Measurements from ENCODE around the gene ATMIN. TPM values are rescaled to one million over a fixed set of nuclear protein-coding genes. Genes with fewer than 3 reads are reported as not detected.

The ATMIN gene, protein sequence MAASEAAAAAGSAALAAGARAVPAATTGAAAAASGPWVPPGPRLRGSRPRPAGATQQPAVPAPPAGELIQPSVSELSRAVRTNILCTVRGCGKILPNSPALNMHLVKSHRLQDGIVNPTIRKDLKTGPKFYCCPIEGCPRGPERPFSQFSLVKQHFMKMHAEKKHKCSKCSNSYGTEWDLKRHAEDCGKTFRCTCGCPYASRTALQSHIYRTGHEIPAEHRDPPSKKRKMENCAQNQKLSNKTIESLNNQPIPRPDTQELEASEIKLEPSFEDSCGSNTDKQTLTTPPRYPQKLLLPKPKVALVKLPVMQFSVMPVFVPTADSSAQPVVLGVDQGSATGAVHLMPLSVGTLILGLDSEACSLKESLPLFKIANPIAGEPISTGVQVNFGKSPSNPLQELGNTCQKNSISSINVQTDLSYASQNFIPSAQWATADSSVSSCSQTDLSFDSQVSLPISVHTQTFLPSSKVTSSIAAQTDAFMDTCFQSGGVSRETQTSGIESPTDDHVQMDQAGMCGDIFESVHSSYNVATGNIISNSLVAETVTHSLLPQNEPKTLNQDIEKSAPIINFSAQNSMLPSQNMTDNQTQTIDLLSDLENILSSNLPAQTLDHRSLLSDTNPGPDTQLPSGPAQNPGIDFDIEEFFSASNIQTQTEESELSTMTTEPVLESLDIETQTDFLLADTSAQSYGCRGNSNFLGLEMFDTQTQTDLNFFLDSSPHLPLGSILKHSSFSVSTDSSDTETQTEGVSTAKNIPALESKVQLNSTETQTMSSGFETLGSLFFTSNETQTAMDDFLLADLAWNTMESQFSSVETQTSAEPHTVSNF
- total RNA-seq, result 10 to 100 TPM; 20.3 to 31.2 TPM

DNA sequence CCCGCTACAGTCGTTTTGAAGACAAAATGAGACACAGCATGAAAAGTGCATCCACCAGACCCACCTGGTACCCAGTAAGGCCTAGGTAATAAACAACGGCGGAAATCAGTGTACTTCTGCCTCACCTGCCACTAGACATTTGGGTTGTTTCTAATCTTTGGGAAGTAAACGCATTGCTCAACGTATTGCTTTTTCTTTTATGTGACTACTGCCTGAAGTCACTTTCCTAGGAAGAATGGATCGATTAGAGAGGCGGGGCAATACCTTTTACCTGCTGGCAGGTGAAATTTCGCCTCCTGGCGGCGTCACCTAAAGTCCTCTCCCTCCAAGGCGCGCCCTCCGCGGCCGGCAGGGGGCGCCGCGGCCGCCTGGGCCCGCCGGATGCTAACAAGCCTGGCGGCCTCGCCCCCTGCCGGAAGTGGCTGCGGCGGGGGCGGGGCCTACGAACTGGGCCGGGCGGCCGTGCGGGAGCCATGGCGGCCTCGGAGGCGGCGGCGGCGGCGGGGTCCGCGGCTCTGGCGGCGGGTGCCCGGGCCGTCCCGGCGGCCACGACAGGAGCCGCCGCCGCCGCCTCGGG lies at the start of gene ATMIN:
TSS of gene ATMIN (plus strand) at position 445 of the 577 bp plus-strand sequence. CDS start at position 474, 29 bp downstream.
- Mint-ChIP-seq H3K9me3 (ENCODE audit: low read depth) (no peaks in the 10 kb centered on the region), H3K4me1 (peaks cover 30% of the 10 kb centered on the region), H3K27ac (peak within 1 kb of the TSS; percentile 48), H3K36me3 (ENCODE audit: low read depth) (peaks cover 21% of the 10 kb centered on the region), H3K27me3 (no peaks in the 10 kb centered on the region), H3K4me3 (peak within 1 kb of the TSS; percentile 80)
- DNase-seq (peak; percentile 93), ATAC-seq (peak; percentile 91)
- ChIA-PET CTCF (interaction anchor here (0.6 to 4.0 kb wide), 18 partner anchors 10 to 840 kb away, joined by 3 to 51 read pairs (median 4); partner anchors contain the start of genes C16orf46, CENPN and CMC2), POLR2A (interaction anchor here (0.9 to 1.8 kb wide), 3 partner anchors 29 to 41 kb away, joined by 3 to 10 read pairs (median 9); partner anchors contain the start of genes C16orf46, CENPN and CMC2)
- intact Hi-C loops (cut with DNase I, micrococcal nuclease), result loop anchor here (1.0 to 5.0 kb wide), 6 partner anchors 28 to 712 kb away; partner anchors contain the start of genes CENPN (in 2 of the 2) and GCSH (in 2 of the 2)

DNA sequence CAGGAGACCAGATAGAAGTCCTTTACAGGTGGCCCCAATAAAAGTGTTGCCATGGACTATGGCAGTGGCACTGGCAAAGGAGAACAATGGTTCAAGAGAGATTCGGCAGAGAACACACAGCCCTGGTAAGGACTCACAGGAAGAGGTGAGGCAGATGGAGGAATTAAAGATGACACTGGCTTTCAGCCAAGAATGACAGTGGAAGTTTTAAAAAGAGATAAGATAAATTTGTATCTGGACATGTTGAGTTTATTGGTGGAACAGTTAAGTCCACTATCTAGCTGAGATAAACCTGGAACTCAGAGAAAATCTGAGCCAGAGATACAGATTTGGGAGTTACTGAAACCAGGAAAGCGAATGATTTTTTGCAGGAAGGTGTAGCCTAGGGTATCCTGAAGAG lies 49.1 kb upstream of the ATMIN start:
- Mint-ChIP-seq H3K4me3 (no peak overlapping the region), H3K36me3 (ENCODE audit: low read depth) (peaks cover 27% of the 10 kb centered on the region), H3K4me1 (peaks cover 31% of the 10 kb centered on the region), H3K27me3 (no peaks in the 10 kb centered on the region), H3K27ac (no peak overlapping the region), H3K9me3 (ENCODE audit: low read depth) (no peaks in the 10 kb centered on the region)
- CTCF ChIA-PET, result interaction anchor here (0.7 kb wide), 1 partner anchor 18 kb away, joined by 4 read pairs; no protein-coding TSS in a partner anchor
- ATAC-seq, result no peak
- DNase-seq, result no peak
- intact Hi-C loops (cut with DNase I, micrococcal nuclease), result no loop called here
- POLR2A ChIA-PET, result no interaction called here

DNA sequence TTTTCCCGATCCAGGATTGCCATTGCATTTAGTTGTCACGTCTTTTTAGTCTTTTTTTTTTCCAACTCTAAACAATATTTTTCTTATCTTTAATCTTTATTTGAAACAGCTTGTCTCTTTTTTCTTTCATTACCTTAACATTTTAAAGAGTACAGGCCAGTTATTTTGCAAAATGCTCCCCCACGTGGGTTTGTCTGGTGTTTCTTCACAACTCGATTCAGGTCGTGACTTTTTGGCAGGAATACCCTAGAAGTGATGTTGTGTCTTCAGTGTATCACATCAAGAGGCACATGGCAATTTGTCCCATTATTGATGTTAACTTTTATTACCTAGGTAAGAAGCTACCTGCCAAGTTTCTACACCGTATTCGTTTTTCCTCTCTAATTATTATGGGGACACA lies 46.9 kb upstream of the ATMIN start:
- Mint-ChIP-seq H3K9me3 (ENCODE audit: low read depth) (no peaks in the 10 kb centered on the region), H3K4me3 (no peak overlapping the region), H3K36me3 (ENCODE audit: low read depth) (peaks cover 33% of the 10 kb centered on the region), H3K4me1 (peaks cover 37% of the 10 kb centered on the region), H3K27ac (no peak overlapping the region), H3K27me3 (no peaks in the 10 kb centered on the region)
- no peak for ATAC-seq
- DNase-seq, result no peak
- ChIA-PET CTCF (interaction anchor here (0.8 to 1.4 kb wide), 3 partner anchors 14 to 462 kb away, joined by 3 read pairs; no protein-coding TSS in a partner anchor), POLR2A (interaction anchor here (0.7 kb wide), 1 partner anchor 15 kb away, joined by 4 read pairs; no protein-coding TSS in a partner anchor)
- intact Hi-C loops (cut with DNase I, micrococcal nuclease), result no loop called here

DNA sequence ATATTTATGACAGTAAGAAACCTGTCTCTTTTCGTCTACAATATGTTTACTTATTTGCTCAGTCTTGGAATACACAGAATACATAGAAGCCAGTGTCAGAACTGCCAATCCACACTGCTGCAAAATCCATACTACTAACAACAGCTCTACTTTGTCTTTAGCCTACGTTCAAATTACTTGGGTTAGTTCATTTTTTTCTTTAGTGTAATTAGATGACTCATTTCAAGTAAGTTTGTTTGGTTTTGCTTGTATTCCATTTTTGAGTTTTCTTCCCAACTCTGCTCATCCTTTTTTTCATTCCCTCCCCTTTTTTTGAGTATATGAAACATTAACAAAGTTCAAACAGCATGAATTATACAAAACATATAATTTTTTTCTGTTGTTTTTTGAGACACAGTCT lies 45.8 kb upstream of the ATMIN start:
- H3K4me3 Mint-ChIP-seq, result no peak overlapping the region
- no peak overlapping the region for H3K27ac Mint-ChIP-seq
- peaks cover 48% of the 10 kb centered on the region for H3K4me1 Mint-ChIP-seq
- DNase-seq (no peak), ATAC-seq (no peak)
- ChIA-PET POLR2A (no interaction called here), CTCF (interaction anchor here (0.7 to 1.4 kb wide), 4 partner anchors 15 to 463 kb away, joined by 3 to 4 read pairs (median 4); partner anchors contain the start of gene BCO1)
- H3K9me3 Mint-ChIP-seq (ENCODE audit: low read depth), result no peaks in the 10 kb centered on the region
- no peaks in the 10 kb centered on the region for H3K27me3 Mint-ChIP-seq
- intact Hi-C loops (cut with DNase I, micrococcal nuclease), result no loop called here
- peaks cover 39% of the 10 kb centered on the region for H3K36me3 Mint-ChIP-seq (ENCODE audit: low read depth)

DNA sequence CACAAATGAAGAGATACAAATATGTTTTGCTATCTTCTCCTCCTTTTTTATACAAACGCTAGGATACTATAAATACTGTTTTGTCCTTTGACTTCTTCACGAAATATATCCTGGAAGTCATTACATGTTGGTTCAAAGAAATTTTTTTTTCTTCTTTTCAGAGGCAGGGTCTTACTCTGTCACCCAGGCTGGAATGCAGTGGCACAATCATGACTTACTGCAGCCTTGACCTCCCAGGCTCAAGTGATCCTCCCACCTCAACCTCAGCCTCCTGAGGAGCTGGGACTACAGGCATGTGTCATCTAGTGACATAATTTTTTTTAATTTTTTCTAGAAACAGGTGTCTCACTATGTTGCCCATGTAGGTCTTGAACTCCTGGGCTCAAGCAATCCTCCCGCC lies 45.1 kb upstream of the ATMIN start:
- H3K9me3 Mint-ChIP-seq (ENCODE audit: low read depth), result no peaks in the 10 kb centered on the region
- intact Hi-C loops (cut with DNase I, micrococcal nuclease), result no loop called here
- peaks cover 51% of the 10 kb centered on the region for H3K4me1 Mint-ChIP-seq
- H3K27me3 Mint-ChIP-seq, result no peaks in the 10 kb centered on the region
- peaks cover 44% of the 10 kb centered on the region for H3K36me3 Mint-ChIP-seq (ENCODE audit: low read depth)
- H3K27ac Mint-ChIP-seq, result no peak overlapping the region
- CTCF ChIA-PET, result interaction anchor here (0.9 to 1.3 kb wide), 2 partner anchors 16 to 29 kb away, joined by 4 read pairs; no protein-coding TSS in a partner anchor
- DNase-seq, result no peak
- POLR2A ChIA-PET, result no interaction called here
- no peak overlapping the region for H3K4me3 Mint-ChIP-seq
- no peak for ATAC-seq

- CTCF ChIA-PET, result interaction anchor here (0.7 to 1.3 kb wide), 3 partner anchors 17 to 29 kb away, joined by 3 to 4 read pairs (median 4); no protein-coding TSS in a partner anchor
- no peaks in the 10 kb centered on the region for H3K9me3 Mint-ChIP-seq (ENCODE audit: low read depth)
- no peak for ATAC-seq
- no peaks in the 10 kb centered on the region for H3K27me3 Mint-ChIP-seq
- POLR2A ChIA-PET, result no interaction called here
- H3K4me3 Mint-ChIP-seq, result no peak overlapping the region
- DNase-seq, result no peak
- H3K4me1 Mint-ChIP-seq, result peaks cover 50% of the 10 kb centered on the region
- H3K36me3 Mint-ChIP-seq (ENCODE audit: low read depth), result peaks cover 45% of the 10 kb centered on the region
- H3K27ac Mint-ChIP-seq, result no peak overlapping the region
- intact Hi-C loops (cut with DNase I, micrococcal nuclease), result no loop called here
These were observed 44.7 kb upstream of the ATMIN start for GRCh38 chr16:80990978-80991377.

GRCh38 chr16:80991792-80992430 lies 43.7 kb upstream of the ATMIN start:
- peaks cover 47% of the 10 kb centered on the region for H3K4me1 Mint-ChIP-seq
- POLR2A ChIA-PET, result no interaction called here
- DNase-seq (no peak), ATAC-seq (no peak)
- H3K9me3 Mint-ChIP-seq (ENCODE audit: low read depth), result no peaks in the 10 kb centered on the region
- peaks cover 39% of the 10 kb centered on the region for H3K36me3 Mint-ChIP-seq (ENCODE audit: low read depth)
- H3K4me3 Mint-ChIP-seq, result no peak overlapping the region
- no peak overlapping the region for H3K27ac Mint-ChIP-seq
- H3K27me3 Mint-ChIP-seq, result no peaks in the 10 kb centered on the region
- intact Hi-C loops (cut with DNase I, micrococcal nuclease), result no loop called here
- CTCF ChIA-PET, result interaction anchor here (0.7 to 3.3 kb wide), 2 partner anchors 12 to 25 kb away, joined by 3 to 17 read pairs; no protein-coding TSS in a partner anchor

- Mint-ChIP-seq H3K27me3 (no peaks in the 10 kb centered on the region), H3K27ac (no peak overlapping the region), H3K9me3 (ENCODE audit: low read depth) (no peaks in the 10 kb centered on the region), H3K4me1 (peaks cover 47% of the 10 kb centered on the region), H3K4me3 (no peak overlapping the region), H3K36me3 (ENCODE audit: low read depth) (peaks cover 34% of the 10 kb centered on the region)
- ATAC-seq (no peak), DNase-seq (no peak)
- intact Hi-C loops (cut with DNase I, micrococcal nuclease), result no loop called here
- POLR2A ChIA-PET, result no interaction called here
- CTCF ChIA-PET, result interaction anchor here (1.5 to 3.3 kb wide), 2 partner anchors 11 to 18 kb away, joined by 6 to 17 read pairs; no protein-coding TSS in a partner anchor
These were observed 42.9 kb upstream of the ATMIN start for GRCh38 chr16:80992676-80993293.

- ChIA-PET POLR2A (no interaction called here), CTCF (interaction anchor here (0.7 to 3.3 kb wide), 3 partner anchors 11 to 27 kb away, joined by 3 to 17 read pairs (median 6); no protein-coding TSS in a partner anchor)
- H3K36me3 Mint-ChIP-seq (ENCODE audit: low read depth), result peaks cover 34% of the 10 kb centered on the region
- H3K4me3 Mint-ChIP-seq, result no peak overlapping the region
- ATAC-seq (no peak), DNase-seq (no peak)
- H3K9me3 Mint-ChIP-seq (ENCODE audit: low read depth), result no peaks in the 10 kb centered on the region
- no peaks in the 10 kb centered on the region for H3K27me3 Mint-ChIP-seq
- peaks cover 49% of the 10 kb centered on the region for H3K4me1 Mint-ChIP-seq
- intact Hi-C loops (cut with DNase I, micrococcal nuclease), result no loop called here
- no peak overlapping the region for H3K27ac Mint-ChIP-seq
These were observed 42.3 kb upstream of the ATMIN start for GRCh38 chr16:80993307-80993706.

- ChIA-PET POLR2A (interaction anchor here (0.6 kb wide), 1 partner anchor 9 kb away, joined by 3 read pairs; no protein-coding TSS in a partner anchor), CTCF (interaction anchor here (0.7 to 3.3 kb wide), 3 partner anchors 10 to 27 kb away, joined by 3 to 17 read pairs (median 6); no protein-coding TSS in a partner anchor)
- Mint-ChIP-seq H3K4me1 (peaks cover 54% of the 10 kb centered on the region), H3K9me3 (ENCODE audit: low read depth) (no peaks in the 10 kb centered on the region), H3K27ac (no peak overlapping the region), H3K4me3 (no peak overlapping the region), H3K36me3 (ENCODE audit: low read depth) (peaks cover 36% of the 10 kb centered on the region), H3K27me3 (no peaks in the 10 kb centered on the region)
- intact Hi-C loops (cut with DNase I, micrococcal nuclease), result no loop called here
- DNase-seq (no peak), ATAC-seq (no peak)
These were observed 41.8 kb upstream of the ATMIN start for GRCh38 chr16:80993834-80994233.

Data from activated CD4-positive, alpha-beta T cell treated with anti-CD3 and anti-CD28 coated beads for 36 hours (primary cell).